ENCODE data around the gene AKR1C2.
"Not testable (repeated sequence)": the region's sequence is repeated elsewhere in the genome, so short reads cannot be mapped to it uniquely, and the experiment has no call there.

The AKR1C2 gene

DNA sequence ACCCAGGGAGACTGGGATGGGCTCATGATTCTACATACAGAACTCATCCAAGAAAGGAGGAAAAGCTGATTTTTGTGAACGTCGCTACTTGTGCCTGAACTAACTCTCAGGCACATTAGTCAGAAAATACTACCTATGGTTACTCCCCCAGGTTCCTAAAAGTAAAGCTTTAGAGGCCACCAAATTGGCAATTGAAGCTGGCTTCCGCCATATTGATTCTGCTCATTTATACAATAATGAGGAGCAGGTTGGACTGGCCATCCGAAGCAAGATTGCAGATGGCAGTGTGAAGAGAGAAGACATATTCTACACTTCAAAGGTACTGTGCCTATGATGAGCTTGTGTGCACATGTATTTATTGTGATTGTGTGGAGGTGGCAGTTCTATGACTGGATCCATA is 37.9 kb downstream of the AKR1C2 start:
- not testable (repeated sequence) for H3K4me1 ChIP-seq (ENCODE audit: insufficient read depth, low read length); H3K9me3 ChIP-seq (ENCODE audit: control insufficient read depth, insufficient read depth, low read length); H3K9ac ChIP-seq (ENCODE audit: low read depth, low read length); H3K36me3 ChIP-seq (ENCODE audit: insufficient read depth, low read length)

- H3K9ac ChIP-seq (ENCODE audit: low read depth, low read length); H3K9me3 ChIP-seq (ENCODE audit: control insufficient read depth, insufficient read depth, low read length); H3K4me1 ChIP-seq (ENCODE audit: insufficient read depth, low read length); H3K36me3 ChIP-seq (ENCODE audit: insufficient read depth, low read length): not testable (repeated sequence)
Observed at GRCh38 chr10:4963815-4964154, 39.9 kb downstream of the AKR1C2 start.

DNA sequence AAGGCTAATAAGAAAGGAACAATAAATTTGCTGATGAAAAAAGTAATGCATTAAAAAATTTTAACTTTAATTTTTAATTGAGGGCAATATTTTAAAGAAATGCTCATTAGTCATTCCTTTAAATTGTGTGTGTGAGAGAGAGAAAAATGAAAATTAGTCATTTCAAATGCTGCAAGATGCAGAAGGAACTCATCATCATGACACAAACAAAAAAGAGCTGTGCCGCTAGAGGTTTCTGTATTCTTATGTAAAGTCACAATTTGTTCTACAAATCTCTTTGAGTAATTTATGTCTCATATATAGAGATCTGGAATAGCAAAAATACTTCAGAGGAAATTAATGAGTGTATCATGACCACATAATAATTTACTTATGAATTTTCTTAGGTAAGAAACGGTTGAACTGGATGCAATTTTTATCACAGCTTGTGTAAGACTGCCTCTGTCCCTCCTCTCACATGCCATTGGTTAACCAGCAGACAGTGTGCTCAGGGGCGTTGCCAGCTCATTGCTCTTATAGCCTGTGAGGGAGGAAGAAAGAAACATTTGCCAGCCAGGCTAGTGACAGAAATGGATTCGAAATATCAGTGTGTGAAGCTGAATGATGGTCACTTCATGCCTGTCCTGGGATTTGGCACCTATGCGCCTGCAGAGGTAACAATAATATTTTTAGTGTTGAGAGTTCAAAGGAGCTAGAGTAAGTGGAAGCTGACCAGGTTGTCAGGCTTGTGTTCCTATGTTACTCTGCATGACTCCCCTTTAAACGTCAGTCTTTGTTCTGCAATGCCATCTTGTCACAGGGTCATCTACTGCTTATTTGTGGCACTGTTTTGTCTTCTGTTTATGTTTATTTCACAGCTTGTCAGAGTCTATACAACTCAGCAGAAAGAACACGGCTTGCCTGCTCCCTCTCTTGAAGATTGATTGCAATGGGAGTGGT is 40.5 kb downstream of the AKR1C2 start, which contains the start of gene AKR1C1:
AKR1C1 (plus strand) TSS at position 540 of the 939 bp plus-strand sequence; CDS start at position 570, 30 bp downstream.
- H3K4me1 ChIP-seq (ENCODE audit: insufficient read depth, low read length); H3K9me3 ChIP-seq (ENCODE audit: control insufficient read depth, insufficient read depth, low read length); H3K36me3 ChIP-seq (ENCODE audit: insufficient read depth, low read length); H3K9ac ChIP-seq (ENCODE audit: low read depth, low read length): not testable (repeated sequence)

GRCh38 chr10:4962308-4962707 is 41.3 kb downstream of the AKR1C2 start:
- H3K4me1 ChIP-seq (ENCODE audit: insufficient read depth, low read length); H3K9me3 ChIP-seq (ENCODE audit: control insufficient read depth, insufficient read depth, low read length); H3K9ac ChIP-seq (ENCODE audit: low read depth, low read length); H3K36me3 ChIP-seq (ENCODE audit: insufficient read depth, low read length): not testable (repeated sequence)

- H3K9ac ChIP-seq (ENCODE audit: low read depth, low read length); H3K36me3 ChIP-seq (ENCODE audit: insufficient read depth, low read length); H3K9me3 ChIP-seq (ENCODE audit: control insufficient read depth, insufficient read depth, low read length); H3K4me1 ChIP-seq (ENCODE audit: insufficient read depth, low read length): not testable (repeated sequence)
Observed at GRCh38 chr10:4961558-4961957, 42.1 kb downstream of the AKR1C2 start.

DNA sequence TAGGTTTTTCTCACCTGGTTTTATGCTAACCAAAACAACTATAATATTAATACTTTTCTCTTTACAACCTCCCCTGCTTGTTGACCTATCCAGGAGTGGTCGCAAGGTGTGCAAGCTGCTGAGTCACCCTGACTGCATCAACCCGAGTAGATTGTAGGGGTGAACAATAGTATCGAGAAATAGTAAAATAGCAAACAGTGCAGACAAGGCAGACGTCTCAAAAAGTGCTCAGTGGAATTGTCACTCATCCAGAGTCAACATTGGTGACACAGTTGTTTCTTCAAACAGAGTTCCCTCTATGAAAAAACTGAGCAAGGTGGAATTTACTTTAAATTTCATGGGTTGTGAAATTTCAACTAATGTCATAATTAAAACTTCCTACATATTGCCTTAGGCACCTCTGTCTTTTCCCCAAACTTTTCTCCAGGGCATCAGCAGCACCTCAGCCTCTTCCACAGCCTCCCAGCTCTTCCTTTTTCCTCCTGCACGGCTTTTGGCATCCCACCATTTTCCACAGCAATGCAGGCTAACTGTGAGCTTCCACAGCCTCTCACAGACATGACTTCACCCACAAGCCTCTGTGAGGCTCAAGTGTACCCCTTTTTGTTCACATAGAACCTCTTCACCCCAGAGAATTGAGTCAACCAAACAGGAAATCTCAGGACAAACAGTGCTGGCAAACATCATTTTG is 46.6 kb downstream of the AKR1C2 start:
- H3K9ac ChIP-seq (ENCODE audit: low read depth, low read length); H3K36me3 ChIP-seq (ENCODE audit: insufficient read depth, low read length); H3K9me3 ChIP-seq (ENCODE audit: control insufficient read depth, insufficient read depth, low read length); H3K4me1 ChIP-seq (ENCODE audit: insufficient read depth, low read length): not testable (repeated sequence)

- not testable (repeated sequence) for H3K36me3 ChIP-seq (ENCODE audit: insufficient read depth, low read length); H3K4me1 ChIP-seq (ENCODE audit: insufficient read depth, low read length); H3K9ac ChIP-seq (ENCODE audit: low read depth, low read length); H3K9me3 ChIP-seq (ENCODE audit: control insufficient read depth, insufficient read depth, low read length)
Observed at GRCh38 chr10:4956088-4956487, 47.6 kb downstream of the AKR1C2 start.

DNA sequence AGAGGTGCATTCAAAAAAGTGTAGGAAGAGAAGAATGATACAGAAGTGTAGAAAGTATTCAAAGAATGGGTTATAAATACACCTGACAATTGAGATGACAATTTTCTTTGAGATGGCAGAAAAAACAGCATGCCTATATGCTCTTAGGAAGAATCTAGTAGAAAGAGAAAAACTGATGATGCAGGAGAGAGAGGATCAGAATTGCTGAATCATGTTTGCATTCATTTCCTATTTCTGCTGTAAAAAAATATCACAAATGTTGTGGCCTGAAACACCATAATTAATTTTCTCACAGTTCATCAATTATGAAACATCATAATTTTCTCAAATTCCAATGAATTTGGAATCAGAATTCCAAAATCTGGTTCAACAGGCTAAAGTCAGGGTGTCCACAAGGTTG is 50.3 kb downstream of the AKR1C2 start:
- H3K9ac ChIP-seq (ENCODE audit: low read depth, low read length) = no peak overlapping the region
- H3K9me3 ChIP-seq (ENCODE audit: control insufficient read depth, insufficient read depth, low read length) = no peaks in the 10 kb centered on the region
- H3K4me1 ChIP-seq (ENCODE audit: insufficient read depth, low read length) = no peaks in the 10 kb centered on the region
- H3K36me3 ChIP-seq (ENCODE audit: insufficient read depth, low read length) = no peaks in the 10 kb centered on the region

GRCh38 chr10:4951512-4952162 is 52.0 kb downstream of the AKR1C2 start:
- H3K36me3 ChIP-seq (ENCODE audit: insufficient read depth, low read length); H3K9ac ChIP-seq (ENCODE audit: low read depth, low read length); H3K4me1 ChIP-seq (ENCODE audit: insufficient read depth, low read length); H3K9me3 ChIP-seq (ENCODE audit: control insufficient read depth, insufficient read depth, low read length): not testable (repeated sequence)

- H3K4me1 ChIP-seq (ENCODE audit: insufficient read depth, low read length) = peaks cover 10% of the 10 kb centered on the region; the same call in 1 of the 2 replicates
Observed at GRCh38 chr10:4947635-4948596, 55.7 kb downstream of the AKR1C2 start.

DNA sequence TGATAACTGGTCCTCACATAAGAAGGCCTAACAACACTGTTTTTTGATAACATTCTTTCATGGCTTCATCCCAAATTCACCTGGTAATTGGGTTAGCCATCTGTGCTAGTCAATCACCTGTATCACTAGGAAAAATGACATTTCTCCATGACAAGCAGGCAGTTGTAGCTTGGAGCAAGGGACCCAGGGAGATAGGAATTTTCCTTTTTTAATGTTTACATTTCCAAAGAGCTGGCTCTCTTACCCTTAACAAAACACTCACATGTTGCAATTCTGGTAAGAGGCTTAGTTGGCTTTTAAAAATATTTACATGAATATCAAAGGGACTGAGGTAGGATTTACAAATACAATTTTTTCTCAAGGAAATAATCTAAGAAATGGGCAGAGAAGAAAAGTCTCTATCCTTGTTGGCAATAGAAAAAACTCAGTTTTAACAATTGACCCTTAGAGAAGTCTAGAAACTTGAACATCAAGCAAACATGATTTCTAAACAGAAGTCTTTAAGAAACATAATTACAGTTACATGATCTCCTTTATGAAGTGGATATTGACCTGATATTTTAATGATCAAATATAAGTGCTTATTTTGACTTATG is 56.5 kb downstream of the AKR1C2 start:
- Histone ChIP-seq H3K9me3 (ENCODE audit: control insufficient read depth, insufficient read depth, low read length) (no peaks in the 10 kb centered on the region), H3K9ac (ENCODE audit: low read depth, low read length) (no peak overlapping the region), H3K4me1 (ENCODE audit: insufficient read depth, low read length) (peaks cover 10% of the 10 kb centered on the region; the same call in 1 of the 2 replicates), H3K36me3 (ENCODE audit: insufficient read depth, low read length) (no peaks in the 10 kb centered on the region)

More at GRCh38 chr10:4947635-4948596, 55.7 kb downstream of the AKR1C2 start:
- H3K36me3 ChIP-seq (ENCODE audit: insufficient read depth, low read length) = no peaks in the 10 kb centered on the region
- no peak overlapping the region for H3K9ac ChIP-seq (ENCODE audit: low read depth, low read length)
- no peaks in the 10 kb centered on the region for H3K9me3 ChIP-seq (ENCODE audit: control insufficient read depth, insufficient read depth, low read length)

DNA sequence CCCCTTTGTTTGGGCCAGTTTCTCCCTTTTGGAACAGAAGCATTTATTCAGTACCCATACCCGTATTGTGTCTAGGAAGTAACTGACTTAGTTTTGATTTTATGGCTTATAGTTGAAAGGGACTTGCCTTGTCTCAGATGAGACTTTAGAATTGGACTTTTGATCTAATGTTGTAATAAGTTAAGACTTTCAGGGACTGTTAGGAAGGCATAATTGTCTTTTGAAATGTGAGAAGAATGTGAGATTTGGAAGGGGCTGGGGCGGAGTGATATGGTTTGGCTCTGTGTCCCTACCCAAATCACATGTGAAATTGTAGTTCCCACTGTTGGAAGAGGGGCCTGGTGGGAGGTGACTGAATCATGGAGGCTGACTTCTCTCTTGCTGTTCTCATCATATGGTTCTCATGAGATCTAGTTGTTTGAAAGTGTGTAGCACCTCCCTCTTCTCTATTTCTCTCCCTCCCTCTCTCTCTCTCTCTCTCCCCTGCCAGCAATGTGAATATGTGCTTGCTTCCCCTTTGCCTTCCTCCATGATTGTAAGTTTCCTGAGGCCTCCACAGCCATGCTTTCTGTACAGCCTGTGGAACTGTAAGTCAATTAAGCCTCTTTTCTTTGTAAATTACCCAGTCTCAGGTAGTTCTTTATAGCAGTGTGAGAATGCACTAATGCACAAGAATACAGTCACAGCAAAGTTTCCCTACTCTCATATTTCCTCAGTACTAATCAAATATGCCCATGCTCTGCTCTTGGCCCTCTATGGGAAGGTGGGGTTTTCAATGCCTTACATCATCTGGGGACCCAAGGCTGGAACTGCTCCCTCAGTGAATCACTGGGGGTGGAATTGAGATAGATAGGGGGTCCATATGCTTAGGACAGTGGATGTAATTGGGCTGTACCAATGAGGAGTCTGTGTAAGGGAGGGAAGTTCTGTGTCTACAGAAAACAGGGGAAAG is 57.6 kb downstream of the AKR1C2 start:
- Histone ChIP-seq H3K4me1 (ENCODE audit: insufficient read depth, low read length) (peaks cover 14% of the 10 kb centered on the region; the same call in 1 of the 2 replicates), H3K36me3 (ENCODE audit: insufficient read depth, low read length) (no peaks in the 10 kb centered on the region), H3K9ac (ENCODE audit: low read depth, low read length) (no peak overlapping the region), H3K9me3 (ENCODE audit: control insufficient read depth, insufficient read depth, low read length) (no peaks in the 10 kb centered on the region)

GRCh38 chr10:4944841-4945240 is 58.8 kb downstream of the AKR1C2 start:
- H3K9ac ChIP-seq (ENCODE audit: low read depth, low read length) = no peak overlapping the region
- H3K4me1 ChIP-seq (ENCODE audit: insufficient read depth, low read length) = peaks cover 14% of the 10 kb centered on the region; the same call in 1 of the 2 replicates
- H3K9me3 ChIP-seq (ENCODE audit: control insufficient read depth, insufficient read depth, low read length) = no peaks in the 10 kb centered on the region
- no peaks in the 10 kb centered on the region for H3K36me3 ChIP-seq (ENCODE audit: insufficient read depth, low read length)
